Epidermal melanocyte (primary cell): Measurements from ENCODE around the gene MDM2.
"Not testable (repeated sequence)": the region's sequence is repeated elsewhere in the genome, so short reads cannot be mapped to it uniquely, and the experiment has no call there.

Source experiments
- DNase-seq: peaks from one replicate; pipeline ENCODE4 v3.0.0; 2011; ENCODE audit warnings: low spot score; ENCODE audit not compliant: insufficient read length

MDM2 gene

GRCh38 chr12:68825569-68826217 is 17.7 kb downstream of the MDM2 start:
- no peak for DNase-seq

DNA sequence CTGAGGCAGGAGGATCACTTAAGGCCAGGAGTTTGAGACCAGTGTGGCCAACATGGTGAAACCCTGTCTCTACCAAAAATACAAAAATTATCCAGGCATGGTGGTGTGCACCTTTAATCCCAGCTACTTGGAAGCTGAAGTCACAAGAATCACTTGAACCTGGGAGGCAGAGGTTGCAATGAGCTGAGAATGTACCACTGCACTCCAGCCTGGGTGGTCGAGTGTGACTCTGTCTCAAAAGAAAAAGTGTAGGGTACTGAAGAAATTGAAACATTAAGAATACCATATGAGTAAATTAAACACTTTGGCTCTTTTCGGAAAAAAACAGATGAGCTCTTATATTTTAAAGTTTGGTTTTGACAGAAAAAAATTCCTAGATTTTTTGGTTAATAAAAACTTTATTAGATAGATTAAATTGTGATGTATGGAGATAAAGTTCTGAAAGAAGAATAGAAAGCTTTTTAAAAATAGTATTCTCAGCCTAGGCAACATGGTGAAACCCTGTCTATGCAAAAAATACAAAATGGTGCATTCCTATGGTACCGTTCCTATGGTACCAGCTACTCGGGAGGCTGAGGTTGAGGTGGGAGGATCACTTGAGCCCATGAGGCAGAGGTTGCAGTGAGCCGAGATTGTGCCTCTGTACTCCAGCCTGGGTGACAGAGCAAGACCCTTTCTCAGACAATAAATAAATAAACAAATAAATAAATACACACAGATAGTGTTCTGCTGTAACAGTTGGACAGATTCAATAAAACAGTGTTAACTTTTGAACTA is 20.1 kb downstream of the MDM2 start:
- no peak for DNase-seq

GRCh38 chr12:68828672-68829068 is 20.7 kb downstream of the MDM2 start:
- no peak for DNase-seq

DNA sequence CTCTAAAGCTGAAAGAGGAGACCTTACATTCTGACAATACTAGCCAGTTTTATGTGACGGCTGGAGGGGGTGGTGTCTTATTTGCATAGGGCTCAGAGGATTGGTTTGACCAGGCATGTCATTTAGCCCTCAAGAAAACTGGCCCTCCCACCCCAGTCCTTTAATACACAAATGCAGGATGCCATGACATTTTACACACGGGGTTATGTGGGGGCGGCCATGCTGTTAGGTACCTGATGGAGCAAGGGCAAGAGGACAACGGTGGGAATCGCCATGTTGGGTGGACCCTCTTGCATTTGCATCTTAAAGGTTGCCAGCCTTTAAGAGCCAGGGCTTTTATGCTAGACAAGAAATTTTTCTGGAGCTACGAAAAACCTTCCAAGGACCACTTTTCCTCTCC is 23.3 kb downstream of the MDM2 start:
- no peak for DNase-seq

DNA sequence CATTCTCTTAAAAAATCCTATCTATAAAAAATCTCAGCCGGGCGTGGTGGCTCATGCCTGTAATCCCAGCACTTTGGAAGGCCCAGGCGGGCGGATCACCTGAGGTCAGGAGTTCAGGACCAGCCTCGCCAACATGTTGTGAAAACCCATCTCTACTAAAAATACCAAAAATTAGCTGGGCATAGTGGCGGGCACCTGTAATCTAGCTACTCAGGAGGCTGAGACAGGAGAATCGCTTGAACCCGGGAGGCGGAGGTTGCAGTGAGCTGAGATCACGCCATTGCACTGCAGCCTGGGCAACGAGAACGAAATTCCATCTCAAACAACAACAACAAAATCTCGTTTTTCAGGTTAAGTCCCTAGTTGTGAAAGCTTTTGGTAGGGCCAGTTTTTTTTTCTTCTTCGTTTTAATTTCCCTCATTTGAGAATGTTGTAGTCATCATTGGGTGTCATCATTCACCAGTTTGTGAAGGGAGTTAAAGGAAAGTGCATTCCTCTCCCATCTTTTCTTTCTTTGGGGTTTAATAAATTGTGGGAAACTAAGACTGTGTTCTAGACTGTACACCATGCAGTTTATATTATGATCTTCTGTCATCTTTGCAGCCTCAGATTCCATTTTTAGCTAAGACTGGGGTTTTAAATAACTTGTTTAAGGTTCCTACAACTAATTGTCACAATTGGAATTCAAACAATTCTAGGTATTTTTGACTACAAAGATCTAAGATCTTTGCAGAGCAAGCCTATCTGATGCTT is 23.9 kb downstream of the MDM2 start:
- DNase-seq: no peak

GRCh38 chr12:68832504-68832867 is 24.5 kb downstream of the MDM2 start:
- DNase-seq: no peak

DNA sequence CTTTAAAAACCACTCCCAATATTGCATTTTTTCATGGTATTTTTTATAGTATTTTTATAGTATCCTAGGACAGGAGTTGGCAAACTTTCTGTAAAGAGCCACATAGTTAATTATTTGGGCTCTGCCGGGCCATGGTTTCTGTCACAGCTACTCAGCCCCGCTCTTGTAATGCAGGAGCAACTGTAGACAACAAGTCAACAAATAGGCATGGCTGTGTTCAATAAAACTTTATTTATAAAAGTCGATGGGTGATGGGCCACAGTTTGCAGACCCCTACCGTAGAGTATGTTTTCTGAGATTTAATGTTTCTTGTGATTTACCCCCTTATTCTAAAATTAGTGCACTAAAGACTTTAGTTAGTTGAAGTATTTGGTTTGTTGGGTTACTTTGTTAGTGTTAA is 25.5 kb downstream of the MDM2 start:
- DNase-seq: no peak

GRCh38 chr12:68835333-68835908 is 27.4 kb downstream of the MDM2 start:
- DNase-seq: no peak

GRCh38 chr12:68837215-68837614 is 29.2 kb downstream of the MDM2 start:
- DNase-seq: no peak

DNA sequence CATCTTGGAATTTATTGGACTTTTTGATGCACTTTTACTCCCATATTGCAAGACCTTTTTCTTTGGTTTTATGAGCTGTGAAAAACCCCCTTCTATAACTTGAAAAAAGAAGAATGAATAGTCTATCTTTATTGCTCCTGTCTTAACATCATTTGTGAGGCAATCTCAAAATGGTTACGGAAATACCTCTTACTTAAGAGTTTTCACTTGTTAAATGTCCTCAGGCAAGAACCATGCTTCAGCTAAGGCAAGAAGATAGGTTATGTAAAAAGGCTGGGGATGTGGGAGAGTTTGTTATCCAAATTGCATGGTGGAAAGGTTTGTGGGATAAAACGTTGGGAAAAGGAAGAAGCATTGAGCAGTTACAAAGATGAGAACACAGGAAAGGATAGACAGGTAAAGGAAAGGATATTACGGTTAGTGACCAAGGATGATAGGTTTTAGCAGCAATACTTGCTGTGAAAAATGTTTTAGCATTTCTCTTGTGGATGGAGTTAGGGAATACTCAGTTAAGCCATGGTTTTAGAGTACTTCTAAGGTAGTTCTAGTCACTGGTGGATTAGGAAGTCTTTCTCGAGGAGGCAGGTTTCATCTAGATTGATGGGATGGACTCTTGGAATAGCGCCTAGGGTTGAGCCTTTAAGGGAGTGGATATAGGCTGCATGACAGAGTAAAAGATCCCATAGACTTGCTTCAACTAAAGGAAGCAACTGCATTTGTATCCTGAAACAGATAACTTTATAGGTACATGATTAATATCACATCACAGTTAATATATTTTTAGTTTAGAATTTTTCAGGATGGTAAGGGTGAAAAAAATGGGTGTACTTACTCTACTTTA is 30.3 kb downstream of the MDM2 start:
- no peak for DNase-seq

DNA sequence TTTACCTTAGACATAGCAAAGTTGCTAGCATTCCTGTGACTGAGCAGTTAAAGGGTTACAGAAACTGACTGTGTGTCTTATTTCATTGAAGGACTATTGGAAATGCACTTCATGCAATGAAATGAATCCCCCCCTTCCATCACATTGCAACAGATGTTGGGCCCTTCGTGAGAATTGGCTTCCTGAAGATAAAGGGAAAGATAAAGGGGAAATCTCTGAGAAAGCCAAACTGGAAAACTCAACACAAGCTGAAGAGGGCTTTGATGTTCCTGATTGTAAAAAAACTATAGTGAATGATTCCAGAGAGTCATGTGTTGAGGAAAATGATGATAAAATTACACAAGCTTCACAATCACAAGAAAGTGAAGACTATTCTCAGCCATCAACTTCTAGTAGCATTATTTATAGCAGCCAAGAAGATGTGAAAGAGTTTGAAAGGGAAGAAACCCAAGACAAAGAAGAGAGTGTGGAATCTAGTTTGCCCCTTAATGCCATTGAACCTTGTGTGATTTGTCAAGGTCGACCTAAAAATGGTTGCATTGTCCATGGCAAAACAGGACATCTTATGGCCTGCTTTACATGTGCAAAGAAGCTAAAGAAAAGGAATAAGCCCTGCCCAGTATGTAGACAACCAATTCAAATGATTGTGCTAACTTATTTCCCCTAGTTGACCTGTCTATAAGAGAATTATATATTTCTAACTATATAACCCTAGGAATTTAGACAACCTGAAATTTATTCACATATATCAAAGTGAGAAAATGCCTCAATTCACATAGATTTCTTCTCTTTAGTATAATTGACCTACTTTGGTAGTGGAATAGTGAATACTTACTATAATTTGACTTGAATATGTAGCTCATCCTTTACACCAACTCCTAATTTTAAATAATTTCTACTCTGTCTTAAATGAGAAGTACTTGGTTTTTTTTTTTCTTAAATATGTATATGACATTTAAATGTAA is 31.5 kb downstream of the MDM2 start:
- no peak for DNase-seq

DNA sequence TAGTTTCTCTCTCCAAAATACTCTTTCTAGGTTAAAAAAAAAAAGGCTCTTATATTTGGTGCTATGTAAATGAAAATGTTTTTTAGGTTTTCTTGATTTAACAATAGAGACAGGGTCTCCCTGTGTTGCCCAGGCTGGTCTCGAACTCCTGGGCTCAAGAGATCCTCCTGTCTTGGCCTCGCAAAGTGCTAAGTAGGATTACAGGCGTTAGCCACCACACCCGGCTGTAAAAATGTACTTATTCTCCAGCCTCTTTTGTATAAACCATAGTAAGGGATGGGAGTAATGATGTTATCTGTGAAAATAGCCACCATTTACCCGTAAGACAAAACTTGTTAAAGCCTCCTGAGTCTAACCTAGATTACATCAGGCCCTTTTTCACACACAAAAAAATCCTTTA is 33.2 kb downstream of the MDM2 start:
- DNase-seq: not testable (repeated sequence)

GRCh38 chr12:68841717-68842116 is 33.7 kb downstream of the MDM2 start:
- DNase-seq: no peak

GRCh38 chr12:68842123-68842522 is 34.1 kb downstream of the MDM2 start:
- no peak for DNase-seq

DNA sequence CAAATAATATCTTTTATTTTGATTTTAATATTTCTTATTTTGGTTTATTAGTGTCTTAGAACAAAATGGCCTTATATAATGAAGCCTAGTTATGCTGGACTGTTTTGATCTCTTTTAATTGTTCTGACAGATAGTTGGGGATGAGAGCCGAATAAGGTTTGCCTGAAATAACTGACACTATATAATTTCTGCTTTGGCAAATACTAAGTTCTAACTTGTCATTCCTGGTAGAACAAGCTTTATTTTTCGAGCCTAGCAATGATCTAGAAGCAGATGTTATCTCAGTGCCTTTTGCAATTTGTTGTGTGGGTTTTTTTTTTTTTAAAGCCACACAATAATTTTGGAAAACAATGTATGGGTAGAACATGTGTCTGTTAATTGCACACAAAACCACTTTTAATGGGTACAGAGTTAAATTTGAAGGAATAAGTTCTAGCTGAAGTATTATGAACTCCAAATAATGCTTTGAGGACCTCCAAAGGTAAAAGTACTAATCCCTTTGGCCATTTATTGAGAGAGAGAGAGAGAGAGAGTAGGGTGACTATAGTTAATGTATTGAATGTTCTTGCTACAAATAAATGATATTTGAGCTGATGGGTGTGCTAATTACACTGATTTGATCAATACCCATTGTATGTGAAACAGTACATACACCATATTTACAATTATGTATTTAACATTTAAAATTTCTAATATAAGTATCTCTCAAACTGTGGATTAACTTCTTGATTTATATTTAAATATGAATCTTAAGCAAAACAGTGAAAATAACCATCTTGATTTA is 35.0 kb downstream of the MDM2 start:
- DNase-seq: no peak

- DNase-seq: no peak
Measured at GRCh38 chr12:68844318-68844745, 36.4 kb downstream of the MDM2 start.

- no peak for DNase-seq
Measured at GRCh38 chr12:68844788-68845695, 37.1 kb downstream of the MDM2 start.

GRCh38 chr12:68846811-68847210 is 38.8 kb downstream of the MDM2 start:
- DNase-seq: no peak
